Measurements from ENCODE around the gene CD58. TPM values are rescaled to one million over a fixed set of nuclear protein-coding genes. Genes with fewer than 3 reads are reported as not detected.

CD58 gene
- total RNA-seq, 1 donor from 2014 or later: 11.0 TPM

- no peak for TF ChIP-seq CTCF (IDR thresholded peaks at IDR 0.05)
- no peak for DNase-seq (ENCODE audit: extremely low spot score, unreplicated experiment)
- Mint-ChIP-seq H3K9me3 (ENCODE audit: unreplicated experiment) (no peaks in the 10 kb centered on the region), H3K4me3 (ENCODE audit: unreplicated experiment) (no peak overlapping the region), H3K27me3 (ENCODE audit: unreplicated experiment) (peaks cover 4% of the 10 kb centered on the region), H3K36me3 (ENCODE audit: unreplicated experiment) (no peaks in the 10 kb centered on the region), H3K27ac (ENCODE audit: unreplicated experiment) (no peak overlapping the region), H3K4me1 (ENCODE audit: unreplicated experiment) (peaks cover 2% of the 10 kb centered on the region)
Observed at GRCh38 chr1:116478621-116479020, 92.2 kb downstream of the CD58 start.

GRCh38 chr1:116477429-116477828, 93.4 kb downstream of the CD58 start:
- no peaks in the 10 kb centered on the region for H3K36me3 Mint-ChIP-seq (ENCODE audit: unreplicated experiment)
- TF ChIP-seq CTCF (IDR thresholded peaks at IDR 0.05): no peak
- peaks cover 11% of the 10 kb centered on the region for H3K4me1 Mint-ChIP-seq (ENCODE audit: unreplicated experiment)
- H3K27me3 Mint-ChIP-seq (ENCODE audit: unreplicated experiment): peaks cover 4% of the 10 kb centered on the region
- no peak overlapping the region for H3K27ac Mint-ChIP-seq (ENCODE audit: unreplicated experiment)
- no peaks in the 10 kb centered on the region for H3K9me3 Mint-ChIP-seq (ENCODE audit: unreplicated experiment)
- DNase-seq (ENCODE audit: extremely low spot score, unreplicated experiment): no peak
- H3K4me3 Mint-ChIP-seq (ENCODE audit: unreplicated experiment): no peak overlapping the region

- Mint-ChIP-seq H3K9me3 (ENCODE audit: unreplicated experiment) (no peaks in the 10 kb centered on the region), H3K4me3 (ENCODE audit: unreplicated experiment) (no peak overlapping the region), H3K36me3 (ENCODE audit: unreplicated experiment) (no peaks in the 10 kb centered on the region), H3K27me3 (ENCODE audit: unreplicated experiment) (peaks cover 4% of the 10 kb centered on the region), H3K27ac (ENCODE audit: unreplicated experiment) (no peak overlapping the region), H3K4me1 (ENCODE audit: unreplicated experiment) (peaks cover 22% of the 10 kb centered on the region)
- no peak for DNase-seq (ENCODE audit: extremely low spot score, unreplicated experiment)
- TF ChIP-seq CTCF (IDR thresholded peaks at IDR 0.05): no peak
Observed at GRCh38 chr1:116476321-116476720, 94.5 kb downstream of the CD58 start.

GRCh38 chr1:116475850-116476218, 95.0 kb downstream of the CD58 start:
- no peaks in the 10 kb centered on the region for H3K9me3 Mint-ChIP-seq (ENCODE audit: unreplicated experiment)
- H3K4me1 Mint-ChIP-seq (ENCODE audit: unreplicated experiment): peaks cover 23% of the 10 kb centered on the region
- H3K4me3 Mint-ChIP-seq (ENCODE audit: unreplicated experiment): no peak overlapping the region
- no peaks in the 10 kb centered on the region for H3K36me3 Mint-ChIP-seq (ENCODE audit: unreplicated experiment)
- no peak overlapping the region for H3K27ac Mint-ChIP-seq (ENCODE audit: unreplicated experiment)
- no peak for DNase-seq (ENCODE audit: extremely low spot score, unreplicated experiment)
- no peak for TF ChIP-seq CTCF (IDR thresholded peaks at IDR 0.05)
- peaks cover 4% of the 10 kb centered on the region for H3K27me3 Mint-ChIP-seq (ENCODE audit: unreplicated experiment)

GRCh38 chr1:116474921-116475849, 95.6 kb downstream of the CD58 start:
- H3K27ac Mint-ChIP-seq (ENCODE audit: unreplicated experiment): no peak overlapping the region
- peaks cover 4% of the 10 kb centered on the region for H3K27me3 Mint-ChIP-seq (ENCODE audit: unreplicated experiment)
- no peak for TF ChIP-seq CTCF (IDR thresholded peaks at IDR 0.05)
- H3K36me3 Mint-ChIP-seq (ENCODE audit: unreplicated experiment): no peaks in the 10 kb centered on the region
- no peak for DNase-seq (ENCODE audit: extremely low spot score, unreplicated experiment)
- no peaks in the 10 kb centered on the region for H3K9me3 Mint-ChIP-seq (ENCODE audit: unreplicated experiment)
- H3K4me1 Mint-ChIP-seq (ENCODE audit: unreplicated experiment): peaks cover 23% of the 10 kb centered on the region
- H3K4me3 Mint-ChIP-seq (ENCODE audit: unreplicated experiment): no peak overlapping the region
